Measurements from ENCODE around the gene SEPTIN10. TPM values are rescaled to one million over a fixed set of nuclear protein-coding genes. Genes with fewer than 3 reads are reported as not detected.
"Not testable (repeated sequence)": the region's sequence is repeated elsewhere in the genome, so short reads cannot be mapped to it uniquely, and the experiment has no call there.

The SEPTIN10 gene
- total RNA-seq, 2 donors from 2014 or later = 66.3 to 94.9 TPM

DNA sequence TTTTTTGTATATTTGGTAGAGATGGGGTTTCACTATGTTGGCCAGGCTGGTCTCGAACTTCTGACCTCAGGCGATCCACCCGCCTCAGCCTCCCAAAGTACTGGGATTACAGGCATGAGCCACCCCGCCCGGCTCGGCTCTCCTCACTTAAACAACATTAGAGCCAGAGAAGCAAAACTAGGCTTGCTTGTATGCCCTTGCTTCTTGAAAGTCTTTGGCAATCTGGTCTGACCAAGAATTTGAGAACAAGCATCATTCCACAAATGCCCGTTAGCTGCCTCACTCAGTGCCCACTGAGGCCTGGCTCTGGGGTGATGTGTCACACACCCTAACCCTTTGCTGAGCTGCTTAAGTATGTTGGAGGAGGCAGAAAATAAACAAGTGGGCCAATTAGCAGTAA lies 33.9 kb upstream of the SEPTIN10 start:
- Histone ChIP-seq H3K27ac (no peak overlapping the region), H3K36me3 (no peaks in the 10 kb centered on the region), H3K4me1 (replicated peaks) (peaks cover 9% of the 10 kb centered on the region), H3K4me3 (no peak overlapping the region), H3K9me3 (no peaks in the 10 kb centered on the region), H3K27me3 (replicated peaks; ENCODE audit: insufficient read depth) (no peaks in the 10 kb centered on the region)
- TF ChIP-seq POLR2A (IDR thresholded peaks at IDR 0.05) (no peak), POLR2AphosphoS5 (IDR thresholded peaks at IDR 0.05) (no peak)
- TF ChIP-seq, protein P1, sequence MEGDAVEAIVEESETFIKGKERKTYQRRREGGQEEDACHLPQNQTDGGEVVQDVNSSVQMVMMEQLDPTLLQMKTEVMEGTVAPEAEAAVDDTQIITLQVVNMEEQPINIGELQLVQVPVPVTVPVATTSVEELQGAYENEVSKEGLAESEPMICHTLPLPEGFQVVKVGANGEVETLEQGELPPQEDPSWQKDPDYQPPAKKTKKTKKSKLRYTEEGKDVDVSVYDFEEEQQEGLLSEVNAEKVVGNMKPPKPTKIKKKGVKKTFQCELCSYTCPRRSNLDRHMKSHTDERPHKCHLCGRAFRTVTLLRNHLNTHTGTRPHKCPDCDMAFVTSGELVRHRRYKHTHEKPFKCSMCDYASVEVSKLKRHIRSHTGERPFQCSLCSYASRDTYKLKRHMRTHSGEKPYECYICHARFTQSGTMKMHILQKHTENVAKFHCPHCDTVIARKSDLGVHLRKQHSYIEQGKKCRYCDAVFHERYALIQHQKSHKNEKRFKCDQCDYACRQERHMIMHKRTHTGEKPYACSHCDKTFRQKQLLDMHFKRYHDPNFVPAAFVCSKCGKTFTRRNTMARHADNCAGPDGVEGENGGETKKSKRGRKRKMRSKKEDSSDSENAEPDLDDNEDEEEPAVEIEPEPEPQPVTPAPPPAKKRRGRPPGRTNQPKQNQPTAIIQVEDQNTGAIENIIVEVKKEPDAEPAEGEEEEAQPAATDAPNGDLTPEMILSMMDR (IDR thresholded peaks at IDR 0.05) = no peak
- intact Hi-C loops (cut with DNase I) = no loop called here
- WGBS = 98% methylated on average over 7 of the region's 7 CpGs
- DNase-seq (ENCODE audit: low spot score) = no peak

DNA sequence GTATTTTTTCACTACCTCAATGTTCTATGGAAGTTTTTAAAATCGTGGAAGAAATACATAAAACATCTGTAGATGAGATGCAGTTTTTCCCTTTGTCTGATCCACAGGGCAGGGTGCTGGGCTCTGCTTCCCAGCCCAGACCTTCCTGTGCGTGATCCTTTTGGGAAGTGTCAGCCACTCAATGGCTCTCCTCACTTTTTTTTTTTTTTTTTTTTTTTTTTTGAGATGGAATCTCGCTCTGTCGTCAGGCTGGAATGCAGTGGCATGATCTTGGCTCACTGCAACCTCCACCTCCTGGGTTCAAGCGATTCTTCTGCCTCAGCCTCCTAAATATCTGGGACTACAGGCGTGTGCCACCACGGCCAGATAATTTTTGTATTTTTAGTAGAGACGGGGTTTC lies 33.2 kb upstream of the SEPTIN10 start:
- Histone ChIP-seq H3K4me3 (no peak overlapping the region), H3K27ac (no peak overlapping the region), H3K4me1 (replicated peaks) (peaks cover 9% of the 10 kb centered on the region), H3K27me3 (replicated peaks; ENCODE audit: insufficient read depth) (no peaks in the 10 kb centered on the region), H3K36me3 (no peaks in the 10 kb centered on the region), H3K9me3 (no peaks in the 10 kb centered on the region)
- intact Hi-C loops (cut with DNase I) = no loop called here
- DNase-seq (ENCODE audit: low spot score) = no peak
- WGBS = 88% methylated on average over 8 of the region's 8 CpGs
- TF ChIP-seq, protein P1 (IDR thresholded peaks at IDR 0.05) = no peak
- TF ChIP-seq POLR2A (IDR thresholded peaks at IDR 0.05) (no peak), POLR2AphosphoS5 (IDR thresholded peaks at IDR 0.05) (no peak)

DNA sequence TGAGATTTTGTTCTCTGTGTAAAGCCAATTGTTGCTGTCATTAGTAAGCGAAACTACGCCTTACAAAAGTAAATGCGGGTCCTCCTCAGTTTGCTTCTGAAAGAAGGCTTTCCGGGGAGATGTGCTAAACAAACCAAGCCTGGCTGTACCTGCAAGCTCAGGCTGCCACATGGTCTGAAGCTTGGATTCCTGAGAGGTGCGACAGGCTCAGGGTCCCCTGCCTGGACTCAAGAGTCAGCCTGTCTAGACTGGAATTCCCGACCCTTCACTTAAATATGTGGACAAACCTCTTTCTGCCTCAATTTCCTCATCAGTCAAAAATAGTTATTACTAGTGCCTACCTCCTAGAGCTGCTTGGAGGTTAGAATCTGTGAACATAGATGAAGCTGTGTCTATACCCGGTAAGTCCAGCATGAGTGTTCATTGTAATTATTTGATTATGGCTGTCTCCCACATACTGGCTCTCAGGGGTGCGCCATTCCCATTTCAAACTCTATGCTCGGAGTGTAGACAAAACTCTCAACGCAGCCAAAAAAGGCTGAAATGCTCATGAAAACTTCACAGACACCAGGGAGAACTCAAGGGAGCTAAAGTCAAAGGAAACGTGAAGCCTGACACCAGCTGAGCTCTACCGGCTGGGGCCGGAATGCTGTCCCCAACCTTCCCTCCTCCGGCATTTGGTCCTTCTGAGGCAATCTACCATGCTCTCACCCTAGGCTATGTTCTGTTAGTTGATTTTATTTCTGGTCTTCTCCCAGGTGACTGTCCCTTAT lies 31.8 kb upstream of the SEPTIN10 start:
- TF ChIP-seq, protein P1 (IDR thresholded peaks at IDR 0.05) = no peak
- TF ChIP-seq POLR2A (IDR thresholded peaks at IDR 0.05) (no peak), POLR2AphosphoS5 (IDR thresholded peaks at IDR 0.05) (no peak)
- H3K27ac ChIP-seq = peak overlapping the region; percentile 61 to 68

DNA sequence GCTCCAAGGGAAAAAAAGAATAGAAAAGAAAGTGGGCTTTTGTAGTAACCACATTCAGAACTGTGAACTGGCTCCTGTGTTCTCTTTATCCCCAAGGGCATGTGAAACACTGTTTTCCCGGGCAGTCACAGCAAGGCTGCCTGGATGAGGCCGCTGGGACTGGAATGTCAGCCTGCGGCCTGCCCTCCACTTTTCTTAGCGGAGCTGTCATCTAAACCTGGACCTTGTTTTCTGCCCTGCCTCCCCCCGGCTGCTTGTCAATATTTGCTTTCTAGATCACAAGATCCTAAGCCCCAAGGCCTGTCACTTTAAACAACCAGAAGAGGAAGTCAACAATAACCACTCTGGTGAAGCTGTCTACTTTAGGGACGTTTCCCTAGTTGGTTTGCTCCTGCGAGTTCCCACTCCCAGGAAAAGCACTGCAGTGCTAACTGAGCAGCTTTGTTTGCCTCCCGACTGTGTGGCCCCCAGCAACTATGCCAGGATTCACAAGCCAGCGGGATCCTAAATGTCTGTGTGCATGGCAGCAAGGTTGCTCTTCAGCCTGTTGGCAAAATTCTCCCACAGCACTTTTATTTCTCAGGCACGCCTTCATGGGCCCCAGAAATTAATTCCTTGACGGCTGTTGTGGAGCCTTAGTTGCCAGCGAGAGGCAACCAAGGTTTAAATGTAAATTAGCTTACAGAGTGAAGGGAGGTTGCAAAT lies 31.0 kb upstream of the SEPTIN10 start:
- H3K27ac ChIP-seq = peak overlapping the region; percentile 61 to 68

More for the DNA sequence above, 31.8 kb upstream of the SEPTIN10 start:
- H3K4me1 ChIP-seq (replicated peaks) = peaks cover 9% of the 10 kb centered on the region
- 85% methylated on average over 14 of the region's 14 CpGs for WGBS
- intact Hi-C loops (cut with DNase I) = no loop called here
- no peaks in the 10 kb centered on the region for H3K36me3 ChIP-seq
- no peak for DNase-seq (ENCODE audit: low spot score)
- no peaks in the 10 kb centered on the region for H3K27me3 ChIP-seq (replicated peaks; ENCODE audit: insufficient read depth)
- H3K4me3 ChIP-seq = no peak overlapping the region
- no peaks in the 10 kb centered on the region for H3K9me3 ChIP-seq

DNA sequence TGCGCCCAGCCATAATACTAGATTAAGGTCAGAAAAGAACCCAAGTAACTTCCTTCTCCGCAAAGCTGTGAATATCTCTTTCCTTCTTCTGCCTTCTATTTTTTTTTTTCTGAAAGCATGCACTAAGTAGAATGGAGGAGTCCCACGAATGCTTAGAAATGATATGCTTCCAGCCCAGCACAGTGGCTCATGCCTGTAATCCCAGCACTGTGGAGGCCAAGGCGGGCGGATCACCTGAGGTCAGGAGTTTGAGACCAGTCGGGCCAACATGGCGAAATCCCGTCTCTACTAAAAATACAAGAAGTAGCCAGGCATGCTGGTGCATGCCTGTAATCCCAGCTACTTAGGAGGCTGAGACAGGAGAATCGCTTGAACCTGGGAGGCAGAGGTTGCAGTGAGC lies 26.2 kb upstream of the SEPTIN10 start:
- H3K27me3 ChIP-seq (replicated peaks; ENCODE audit: insufficient read depth); H3K9me3 ChIP-seq; H3K4me3 ChIP-seq; H3K4me1 ChIP-seq (replicated peaks); H3K27ac ChIP-seq; intact Hi-C loops (cut with DNase I); DNase-seq (ENCODE audit: low spot score); H3K36me3 ChIP-seq: not testable (repeated sequence)
- 95% methylated on average over 9 of the region's 9 CpGs for WGBS

More for the DNA sequence above, 31.0 kb upstream of the SEPTIN10 start:
- DNase-seq (ENCODE audit: low spot score) = peak; percentile 72
- Histone ChIP-seq H3K4me1 (replicated peaks) (peaks cover 9% of the 10 kb centered on the region), H3K36me3 (no peaks in the 10 kb centered on the region), H3K9me3 (no peaks in the 10 kb centered on the region), H3K4me3 (no peak overlapping the region), H3K27me3 (replicated peaks; ENCODE audit: insufficient read depth) (no peaks in the 10 kb centered on the region)
- intact Hi-C loops (cut with DNase I) = no loop called here
- TF ChIP-seq POLR2AphosphoS5 (IDR thresholded peaks at IDR 0.05) (peak; percentile 77), POLR2A (IDR thresholded peaks at IDR 0.05) (no peak)
- TF ChIP-seq, protein P1 (IDR thresholded peaks at IDR 0.05) = no peak
- WGBS = 34% methylated on average over 12 of the region's 12 CpGs
